Tibial artery (tissue), 4 donors: ENCODE measurements around the gene PTH1R.

ENCODE experiments used
- DNase-seq, 2 donors: peaks; one replicate each; pipeline ENCODE4 v3.0.0-alpha.2; 2019
- H3K27ac ChIP-seq, 2 donors: fragments of 200-600 bp; sonication (generic) in 1 of 2; 1 replicate in 1 of 2; 2 replicates in 1 of 2; pipeline ENCODE4 v1.5.1; 2018 to 2019; ENCODE audit warnings: mild to moderate bottlenecking in 1 of 2
- H3K27me3 ChIP-seq, 2 donors: fragments of 200-600 bp; sonication (generic) in 1 of 2; one replicate each; pipeline versions ENCODE4 v1.5.1 to v1.6.0; 2016 to 2019
- H3K36me3 ChIP-seq, 3 donors: fragments of 200-600 bp; sonication (generic) in 2 of 3; one replicate each; pipeline ENCODE4 v1.5.1; 2016 to 2019; ENCODE audit warnings: mild to moderate bottlenecking in 2 of 3
- H3K4me1 ChIP-seq, 4 donors: fragments of 200-600 bp; sonication (generic) in 2 of 4; 1 replicate in 3 of 4; 2 replicates in 1 of 4; pipeline ENCODE4 v1.5.1; 2016 to 2019
- H3K4me3 ChIP-seq, 2 donors: fragments of 200-600 bp; sonication (generic) in 1 of 2; 1 replicate in 1 of 2; 2 replicates in 1 of 2; pipeline ENCODE4 v1.5.1; 2018 to 2019; ENCODE audit warnings: mild to moderate bottlenecking in 2 of 2
- H3K9me3 ChIP-seq, 3 donors: fragments of 200-600 bp; sonication (generic) in 1 of 3; one replicate each; pipeline ENCODE4 v1.5.1; 2016 to 2019
- intact Hi-C: fragments of 100-400 bp; cut with DNase I; formaldehyde crosslinking; loops from one replicate; pipeline ENCODE4 v1.15.0; 2023; ENCODE audit warnings: low total_unique reads
- TF ChIP-seq, protein P1 (sequence below), 2 experiments: fragments of 200-600 bp in 1 of 2; fragments of 450-650 bp in 1 of 2; IDR thresholded peaks; one replicate each; pipeline ENCODE4 v1.5.1; 2017 to 2019; ENCODE audit warnings: antibody characterized with exemption in 2 of 2, mild to moderate bottlenecking in 1 of 2, moderate library complexity in 1 of 2

The PTH1R gene

DNA sequence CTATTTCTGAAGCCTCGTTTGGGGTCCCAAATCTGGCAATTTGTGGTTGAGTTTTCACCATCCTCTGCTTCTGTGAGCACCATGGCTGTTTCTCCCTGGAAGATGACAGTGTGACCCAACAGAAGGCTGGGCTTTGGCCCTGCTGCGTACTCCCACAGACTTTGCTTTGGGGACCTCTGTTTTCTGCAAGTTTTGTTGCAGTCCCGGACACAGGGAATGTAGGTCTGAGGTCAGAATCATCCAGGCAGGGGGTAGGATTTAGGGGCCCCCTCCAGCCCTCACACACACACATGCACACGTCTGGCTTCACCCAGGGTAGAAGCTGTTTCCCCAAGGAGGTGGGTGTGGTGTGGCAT lies 6.3 kb downstream of the PTH1R start:
- DNase-seq, result no peak
- Histone ChIP-seq H3K27me3 (no peaks in the 10 kb centered on the region), H3K4me3 (peak overlapping the region; percentile 73 to 88), H3K36me3 (no peaks in the 10 kb centered on the region), H3K9me3 (no peaks in the 10 kb centered on the region), H3K27ac (peak overlapping the region; percentile 92 to 96), H3K4me1 (peaks cover 0 to 47% (median 24%) of the 10 kb centered on the region in 4 donors)
- TF ChIP-seq, protein P1, sequence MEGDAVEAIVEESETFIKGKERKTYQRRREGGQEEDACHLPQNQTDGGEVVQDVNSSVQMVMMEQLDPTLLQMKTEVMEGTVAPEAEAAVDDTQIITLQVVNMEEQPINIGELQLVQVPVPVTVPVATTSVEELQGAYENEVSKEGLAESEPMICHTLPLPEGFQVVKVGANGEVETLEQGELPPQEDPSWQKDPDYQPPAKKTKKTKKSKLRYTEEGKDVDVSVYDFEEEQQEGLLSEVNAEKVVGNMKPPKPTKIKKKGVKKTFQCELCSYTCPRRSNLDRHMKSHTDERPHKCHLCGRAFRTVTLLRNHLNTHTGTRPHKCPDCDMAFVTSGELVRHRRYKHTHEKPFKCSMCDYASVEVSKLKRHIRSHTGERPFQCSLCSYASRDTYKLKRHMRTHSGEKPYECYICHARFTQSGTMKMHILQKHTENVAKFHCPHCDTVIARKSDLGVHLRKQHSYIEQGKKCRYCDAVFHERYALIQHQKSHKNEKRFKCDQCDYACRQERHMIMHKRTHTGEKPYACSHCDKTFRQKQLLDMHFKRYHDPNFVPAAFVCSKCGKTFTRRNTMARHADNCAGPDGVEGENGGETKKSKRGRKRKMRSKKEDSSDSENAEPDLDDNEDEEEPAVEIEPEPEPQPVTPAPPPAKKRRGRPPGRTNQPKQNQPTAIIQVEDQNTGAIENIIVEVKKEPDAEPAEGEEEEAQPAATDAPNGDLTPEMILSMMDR (IDR thresholded peaks at IDR 0.05), result no peak
- intact Hi-C loops, result no loop called here

DNA sequence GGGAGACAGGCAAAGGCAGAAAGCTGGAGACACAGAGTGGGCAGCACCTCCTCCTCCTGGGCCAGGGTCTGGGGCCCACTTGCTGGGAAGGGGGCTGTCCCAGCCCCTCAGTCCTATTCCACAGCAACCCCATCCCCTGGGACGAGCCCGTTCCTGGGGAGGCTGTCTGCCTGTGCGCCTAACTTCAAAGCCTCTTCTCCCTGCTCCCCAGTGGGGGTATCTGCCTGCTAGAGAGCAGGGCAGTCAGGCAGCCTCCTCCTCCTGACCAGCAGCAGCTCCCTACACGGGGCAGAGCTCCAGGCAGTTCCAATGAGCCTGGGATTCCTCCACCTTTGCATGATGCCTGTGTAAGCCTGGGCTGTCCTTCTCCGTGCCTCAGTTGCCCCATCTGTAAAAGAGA lies 6.9 kb downstream of the PTH1R start:
- Histone ChIP-seq H3K27ac (no peak overlapping the region), H3K27me3 (no peaks in the 10 kb centered on the region), H3K4me1 (peaks cover 0 to 48% (median 25%) of the 10 kb centered on the region in 4 donors), H3K36me3 (no peaks in the 10 kb centered on the region), H3K9me3 (no peaks in the 10 kb centered on the region), H3K4me3 (peak overlapping the region in 1 of 2 donors; percentile 73)
- no peak for DNase-seq
- TF ChIP-seq, protein P1 (IDR thresholded peaks at IDR 0.05), result no peak
- intact Hi-C loops, result no loop called here

DNA sequence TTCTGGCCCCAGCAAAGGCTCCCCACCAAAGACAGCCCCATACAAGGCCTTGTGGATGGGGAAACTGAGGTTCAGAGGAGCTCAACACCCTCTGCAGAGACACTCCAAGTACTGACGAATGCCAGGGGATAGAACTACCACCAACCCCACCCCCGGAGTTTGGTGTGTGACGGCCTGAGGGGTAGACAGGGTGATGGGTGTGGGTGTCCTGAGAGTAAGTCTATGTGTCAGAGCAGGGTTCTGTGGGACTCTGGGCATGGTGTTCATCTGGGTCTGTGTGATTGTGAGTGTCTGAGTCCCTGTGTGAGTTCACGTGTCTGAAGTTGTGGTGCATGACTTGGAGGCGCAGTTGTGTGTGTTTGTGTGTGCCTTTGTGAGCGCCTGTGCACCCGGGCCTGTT lies 7.4 kb downstream of the PTH1R start:
- H3K9me3 ChIP-seq, result no peaks in the 10 kb centered on the region
- H3K4me1 ChIP-seq, result peaks cover 0 to 53% (median 28%) of the 10 kb centered on the region in 4 donors
- intact Hi-C loops, result no loop called here
- no peak overlapping the region for H3K27ac ChIP-seq
- H3K4me3 ChIP-seq, result no peak overlapping the region
- TF ChIP-seq, protein P1 (IDR thresholded peaks at IDR 0.05), result no peak
- H3K27me3 ChIP-seq, result no peaks in the 10 kb centered on the region
- H3K36me3 ChIP-seq, result no peaks in the 10 kb centered on the region
- DNase-seq, result no peak

DNA sequence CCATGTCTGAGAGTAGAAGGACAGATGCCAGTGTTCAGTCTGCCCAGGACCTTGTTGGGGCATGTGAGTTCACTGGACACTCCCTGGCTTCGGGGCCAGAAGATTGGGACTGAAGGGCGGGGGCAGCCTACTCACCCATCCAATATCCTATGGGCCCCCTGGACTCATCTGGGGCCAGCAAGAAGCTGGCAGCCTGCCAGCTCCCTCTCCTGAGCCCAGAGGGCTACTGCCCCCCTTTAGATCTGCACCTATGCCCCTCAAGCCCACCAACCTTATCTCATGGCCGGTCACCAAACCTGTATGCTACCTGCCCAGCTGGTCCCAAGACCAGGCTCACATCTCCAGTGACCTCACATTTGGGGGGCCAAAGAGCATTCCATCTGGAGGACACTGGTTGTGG lies 8.1 kb downstream of the PTH1R start:
- no peak overlapping the region for H3K4me3 ChIP-seq
- no peaks in the 10 kb centered on the region for H3K27me3 ChIP-seq
- no peaks in the 10 kb centered on the region for H3K36me3 ChIP-seq
- H3K4me1 ChIP-seq, result peaks cover 0 to 53% (median 28%) of the 10 kb centered on the region in 4 donors
- no peaks in the 10 kb centered on the region for H3K9me3 ChIP-seq
- intact Hi-C loops, result no loop called here
- no peak overlapping the region for H3K27ac ChIP-seq
- TF ChIP-seq, protein P1 (IDR thresholded peaks at IDR 0.05), result no peak
- DNase-seq, result no peak

DNA sequence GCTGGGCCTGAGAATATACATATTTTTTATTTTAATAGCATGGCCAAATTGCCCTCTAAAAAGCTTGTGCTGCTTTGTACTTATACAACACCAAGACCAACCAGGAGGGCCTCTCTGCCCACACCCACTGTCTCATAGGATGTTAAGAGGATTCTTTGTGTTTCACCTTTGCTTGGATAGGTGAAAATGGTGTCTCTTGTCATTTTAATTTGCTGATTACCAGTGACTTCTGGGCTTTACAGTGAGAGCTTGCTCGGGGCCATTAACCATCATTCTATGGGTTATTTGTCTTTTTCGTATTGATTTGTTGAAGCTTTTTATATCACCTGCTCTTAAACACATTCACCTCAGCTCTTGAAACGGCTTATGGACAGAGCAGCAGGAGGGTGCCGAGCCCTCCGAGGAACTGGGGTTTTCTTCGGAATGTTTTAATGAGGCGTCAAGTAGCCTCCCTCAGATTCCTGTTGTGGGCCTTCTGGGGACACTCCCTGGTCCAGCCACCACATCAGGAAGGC lies 10.5 kb downstream of the PTH1R start:
- Histone ChIP-seq H3K27ac (peak overlapping the region in 1 of 2 donors; percentile 30), H3K36me3 (no peaks in the 10 kb centered on the region), H3K27me3 (no peaks in the 10 kb centered on the region), H3K4me3 (no peak overlapping the region), H3K9me3 (no peaks in the 10 kb centered on the region), H3K4me1 (peaks cover 0 to 49% (median 36%) of the 10 kb centered on the region in 4 donors)
- no peak for DNase-seq
- TF ChIP-seq, protein P1 (IDR thresholded peaks at IDR 0.05), result no peak
- intact Hi-C loops, result no loop called here

DNA sequence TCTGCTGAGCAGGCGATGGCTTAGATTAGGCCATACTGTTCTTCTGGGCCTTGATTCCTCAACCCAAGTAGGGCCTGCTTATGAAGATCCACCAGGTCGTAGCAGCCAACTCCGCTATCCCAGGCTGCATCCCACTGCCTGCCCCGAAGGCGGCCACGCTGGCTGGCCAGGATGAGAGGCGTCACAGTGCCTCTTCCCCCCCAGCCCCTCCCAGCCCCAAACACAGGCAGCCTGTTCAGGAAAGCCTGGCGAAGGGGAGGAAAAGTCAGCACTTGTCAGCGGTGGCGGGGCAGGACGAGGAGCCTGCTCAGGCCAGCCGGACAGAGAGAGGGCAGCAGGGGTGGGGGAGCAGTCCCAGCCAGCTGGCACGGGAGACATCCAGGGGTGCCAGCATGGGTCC lies 11.2 kb downstream of the PTH1R start:
- H3K27me3 ChIP-seq, result no peaks in the 10 kb centered on the region
- no peaks in the 10 kb centered on the region for H3K9me3 ChIP-seq
- no peak for DNase-seq
- peak overlapping the region in 1 of 2 donors; percentile 30 for H3K27ac ChIP-seq
- H3K4me1 ChIP-seq, result peaks cover 0 to 52% (median 37%) of the 10 kb centered on the region in 4 donors
- H3K36me3 ChIP-seq, result no peaks in the 10 kb centered on the region
- no peak overlapping the region for H3K4me3 ChIP-seq
- intact Hi-C loops, result no loop called here
- TF ChIP-seq, protein P1 (IDR thresholded peaks at IDR 0.05), result no peak
